ENCODE results near the gene TRMT10A.

Gene TRMT10A

DNA sequence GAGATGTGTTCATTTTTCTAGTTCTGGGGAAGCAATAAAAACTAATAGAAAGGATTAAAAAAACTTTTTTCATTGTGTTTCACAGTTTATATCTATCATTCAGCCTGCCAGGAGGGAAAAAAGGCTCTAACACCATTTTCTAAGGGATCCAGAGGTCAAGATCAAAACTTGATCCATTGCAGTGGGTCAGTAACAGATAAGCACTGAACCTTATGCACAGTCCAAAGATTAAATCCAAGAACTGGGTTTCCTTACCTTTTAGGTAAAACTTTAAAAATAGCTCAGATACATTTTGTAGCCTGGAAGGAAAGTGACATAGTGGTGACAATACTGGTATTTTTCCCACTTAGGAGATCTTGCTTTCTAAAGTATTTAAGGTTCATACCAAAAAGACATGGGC is 23.5 kb upstream of the TRMT10A start:
- Histone ChIP-seq H3K9me3 (ENCODE audit: control insufficient read depth, insufficient read depth, low read length) (no peaks in the 10 kb centered on the region), H3K4me1 (ENCODE audit: control insufficient read depth, insufficient read depth, low read length) (no peaks in the 10 kb centered on the region), H3K36me3 (ENCODE audit: control insufficient read depth, insufficient read depth, low read length) (no peaks in the 10 kb centered on the region), H3K27me3 (ENCODE audit: control insufficient read depth, insufficient read depth, low read length) (no peaks in the 10 kb centered on the region), H3K27ac (ENCODE audit: low read length) (no peak overlapping the region), H3K4me3 (ENCODE audit: low read length) (no peak overlapping the region)
- DNase-seq (ENCODE audit: low read depth, low spot score): no peak

DNA sequence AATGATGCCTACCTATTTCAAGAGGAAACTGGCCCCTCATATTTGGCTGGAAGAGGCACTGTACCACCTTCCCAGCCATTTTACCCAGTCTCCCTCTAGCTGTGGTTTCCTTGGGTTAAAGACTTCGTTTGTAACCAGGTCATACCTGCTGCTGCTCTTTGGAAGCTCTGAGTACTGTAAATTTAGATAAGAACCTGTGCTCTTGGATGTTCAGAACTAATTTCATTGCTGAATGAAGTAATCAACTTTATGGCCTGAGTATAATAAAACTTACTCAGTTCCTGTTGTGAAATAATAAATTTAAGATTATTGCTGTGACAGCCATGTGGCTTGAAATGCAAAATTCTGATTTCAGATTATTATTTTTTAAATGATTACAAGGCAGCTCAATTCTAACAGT is 23.0 kb upstream of the TRMT10A start:
- H3K27ac ChIP-seq (ENCODE audit: low read length): no peak overlapping the region
- H3K36me3 ChIP-seq (ENCODE audit: control insufficient read depth, insufficient read depth, low read length): no peaks in the 10 kb centered on the region
- H3K4me1 ChIP-seq (ENCODE audit: control insufficient read depth, insufficient read depth, low read length): no peaks in the 10 kb centered on the region
- H3K4me3 ChIP-seq (ENCODE audit: low read length): no peak overlapping the region
- no peaks in the 10 kb centered on the region for H3K27me3 ChIP-seq (ENCODE audit: control insufficient read depth, insufficient read depth, low read length)
- DNase-seq (ENCODE audit: low read depth, low spot score): no peak
- H3K9me3 ChIP-seq (ENCODE audit: control insufficient read depth, insufficient read depth, low read length): no peaks in the 10 kb centered on the region
- WGBS (ENCODE audit: insufficient coverage, insufficient read length): no CpG with 5 or more reads among the region's 1 CpG

DNA sequence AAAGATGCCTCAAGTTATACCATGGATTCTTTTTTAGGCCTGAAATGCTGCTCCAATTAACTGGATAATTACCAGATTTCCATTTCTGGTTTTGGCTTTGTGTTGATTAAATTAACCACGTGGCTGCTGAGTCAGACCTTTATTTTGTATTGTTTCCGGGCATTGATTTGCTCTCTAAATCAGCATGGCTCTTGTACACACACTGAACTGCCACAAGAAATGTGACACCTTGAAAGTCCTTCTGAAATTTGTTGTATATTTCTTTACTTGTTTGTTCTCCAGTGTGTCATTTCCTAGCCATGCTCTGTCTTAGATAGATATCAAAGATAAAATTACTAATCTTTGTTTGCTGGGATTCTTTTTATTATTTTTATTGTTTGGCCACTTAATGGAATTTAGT is 22.5 kb upstream of the TRMT10A start:
- no peak for DNase-seq (ENCODE audit: low read depth, low spot score)
- no peaks in the 10 kb centered on the region for H3K9me3 ChIP-seq (ENCODE audit: control insufficient read depth, insufficient read depth, low read length)
- no peak overlapping the region for H3K27ac ChIP-seq (ENCODE audit: low read length)
- no peaks in the 10 kb centered on the region for H3K36me3 ChIP-seq (ENCODE audit: control insufficient read depth, insufficient read depth, low read length)
- H3K4me3 ChIP-seq (ENCODE audit: low read length): no peak overlapping the region
- no peaks in the 10 kb centered on the region for H3K27me3 ChIP-seq (ENCODE audit: control insufficient read depth, insufficient read depth, low read length)
- no CpG with 5 or more reads among the region's 2 CpGs for WGBS (ENCODE audit: insufficient coverage, insufficient read length)
- no peaks in the 10 kb centered on the region for H3K4me1 ChIP-seq (ENCODE audit: control insufficient read depth, insufficient read depth, low read length)

DNA sequence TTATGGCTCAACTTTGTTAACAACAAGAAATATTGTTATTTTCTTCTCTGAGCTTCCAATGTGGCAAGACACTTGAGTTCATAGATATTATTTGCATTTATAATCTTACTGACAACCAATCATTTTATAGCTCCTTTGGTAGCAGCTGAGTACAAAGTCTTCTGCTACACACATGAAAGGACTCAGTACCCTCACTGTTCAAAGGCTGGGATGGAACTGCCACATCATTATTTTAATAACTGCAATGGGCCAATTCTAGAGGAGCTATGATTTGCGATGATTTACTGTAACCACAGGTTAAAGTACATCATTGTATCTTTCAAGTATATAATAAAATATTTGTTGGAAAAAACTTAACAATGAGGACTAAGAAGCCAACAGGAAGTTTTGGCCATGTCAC is 21.7 kb upstream of the TRMT10A start:
- Histone ChIP-seq H3K4me3 (ENCODE audit: low read length) (no peak overlapping the region), H3K9me3 (ENCODE audit: control insufficient read depth, insufficient read depth, low read length) (no peaks in the 10 kb centered on the region), H3K4me1 (ENCODE audit: control insufficient read depth, insufficient read depth, low read length) (no peaks in the 10 kb centered on the region), H3K36me3 (ENCODE audit: control insufficient read depth, insufficient read depth, low read length) (no peaks in the 10 kb centered on the region), H3K27ac (ENCODE audit: low read length) (no peak overlapping the region), H3K27me3 (ENCODE audit: control insufficient read depth, insufficient read depth, low read length) (no peaks in the 10 kb centered on the region)
- WGBS (ENCODE audit: insufficient coverage, insufficient read length): no CpG with 5 or more reads among the region's 1 CpG
- no peak for DNase-seq (ENCODE audit: low read depth, low spot score)

DNA sequence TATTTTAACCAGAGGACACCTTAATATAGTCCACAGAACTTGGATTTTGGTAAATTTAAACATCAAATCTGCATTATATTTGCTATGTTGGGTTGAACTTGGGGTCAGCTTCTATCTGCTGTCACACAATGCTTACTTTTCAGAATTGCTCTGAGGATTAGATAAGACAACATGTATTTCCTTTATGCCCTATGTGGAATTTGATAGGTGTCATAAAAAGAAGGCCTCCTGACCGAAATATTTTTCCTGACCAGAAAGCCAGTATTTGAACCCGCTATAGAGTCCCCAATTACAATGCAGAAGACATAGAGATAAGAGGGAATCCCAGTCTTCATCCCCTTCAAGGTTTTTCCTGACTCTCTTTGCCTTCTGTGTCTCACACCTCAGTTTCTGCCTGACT is 14.9 kb upstream of the TRMT10A start:
- Histone ChIP-seq H3K27me3 (ENCODE audit: control insufficient read depth, insufficient read depth, low read length) (no peaks in the 10 kb centered on the region), H3K4me1 (ENCODE audit: control insufficient read depth, insufficient read depth, low read length) (peaks cover 2% of the 10 kb centered on the region; the same call in 1 of the 2 replicates), H3K27ac (ENCODE audit: low read length) (no peak overlapping the region), H3K36me3 (ENCODE audit: control insufficient read depth, insufficient read depth, low read length) (no peaks in the 10 kb centered on the region), H3K4me3 (ENCODE audit: low read length) (no peak overlapping the region), H3K9me3 (ENCODE audit: control insufficient read depth, insufficient read depth, low read length) (no peaks in the 10 kb centered on the region)
- no peak for DNase-seq (ENCODE audit: low read depth, low spot score)
- no CpG with 5 or more reads among the region's 2 CpGs for WGBS (ENCODE audit: insufficient coverage, insufficient read length)

DNA sequence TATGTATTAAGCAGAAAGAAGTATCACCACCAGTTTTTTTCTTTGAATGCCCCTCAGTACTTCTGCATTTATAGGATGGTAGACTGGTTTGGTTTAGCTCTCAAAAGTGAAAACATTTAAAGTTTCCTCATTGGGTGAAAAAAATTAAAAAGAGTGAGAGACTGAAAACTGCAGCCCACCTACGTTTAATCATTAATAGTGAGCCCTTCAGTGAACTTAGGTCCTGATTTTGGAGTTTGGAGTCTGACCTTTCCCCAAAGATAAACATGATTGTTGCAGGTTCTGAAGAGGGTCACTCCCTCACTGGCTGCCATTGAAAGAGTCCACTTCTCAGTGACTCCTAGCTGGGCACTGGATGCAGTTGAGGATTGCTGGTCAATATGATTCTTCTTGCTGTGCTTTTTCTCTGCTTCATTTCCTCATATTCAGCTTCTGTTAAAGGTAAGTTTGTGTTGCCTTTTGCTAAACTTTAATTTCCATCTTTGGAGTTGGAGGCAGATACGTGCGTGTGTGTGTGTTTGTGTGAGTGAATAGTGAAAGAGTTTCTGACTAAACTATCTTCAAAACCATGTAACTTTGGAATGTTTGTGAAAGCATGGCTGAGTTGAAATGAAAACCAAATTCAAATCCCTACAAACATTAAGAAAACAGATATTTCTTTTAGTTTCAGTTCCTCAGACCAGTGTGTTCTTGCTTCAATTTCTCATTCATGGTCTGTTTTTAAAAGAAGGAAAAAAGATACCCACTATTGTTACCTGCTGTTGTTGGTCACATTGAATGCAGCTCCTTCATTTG is 10.9 kb upstream of the TRMT10A start, which contains the start of gene MTTP:
MTTP (plus strand) TSS at position 295 of the 795 bp plus-strand sequence; CDS start at position 381, 86 bp downstream.
- Histone ChIP-seq H3K27me3 (ENCODE audit: control insufficient read depth, insufficient read depth, low read length) (no peaks in the 10 kb centered on the region), H3K36me3 (ENCODE audit: control insufficient read depth, insufficient read depth, low read length) (no peaks in the 10 kb centered on the region), H3K4me1 (ENCODE audit: control insufficient read depth, insufficient read depth, low read length) (peaks cover 2% of the 10 kb centered on the region; the same call in 1 of the 2 replicates), H3K27ac (ENCODE audit: low read length) (no peak within 1 kb of the TSS), H3K4me3 (ENCODE audit: low read length) (no peak within 1 kb of the TSS), H3K9me3 (ENCODE audit: control insufficient read depth, insufficient read depth, low read length) (no peaks in the 10 kb centered on the region)
- no CpG with 5 or more reads among the region's 3 CpGs for WGBS (ENCODE audit: insufficient coverage, insufficient read length)
- no peak for DNase-seq (ENCODE audit: low read depth, low spot score)

DNA sequence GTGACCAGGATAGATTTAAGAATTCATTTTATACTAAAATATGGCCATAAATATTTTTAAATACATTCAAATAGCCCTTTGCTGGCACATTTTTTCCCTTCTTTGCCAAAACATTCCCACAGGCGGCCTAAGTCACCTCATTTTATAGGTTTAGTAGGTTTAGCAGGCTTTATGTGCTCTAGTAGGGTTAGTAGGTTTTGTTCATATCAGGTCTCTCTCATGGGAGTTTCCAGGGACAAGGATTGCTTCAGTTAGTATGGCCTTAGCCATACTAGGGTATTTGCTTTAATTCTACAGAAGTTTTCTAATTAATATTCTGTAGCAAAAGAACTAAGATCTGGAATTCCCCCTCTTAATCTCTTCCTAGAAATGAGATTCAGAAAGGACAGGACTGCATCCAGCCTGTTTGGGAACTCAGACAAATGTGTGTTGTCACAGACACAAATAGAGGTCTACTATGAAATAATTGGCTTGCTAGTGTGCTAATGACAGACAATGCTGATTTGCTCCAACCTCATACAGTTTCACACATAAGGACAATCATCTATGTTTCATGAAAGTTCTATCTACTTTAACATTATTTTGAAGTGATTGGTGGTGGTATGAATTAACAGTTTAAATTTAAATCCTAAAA is 10.0 kb upstream of the TRMT10A start:
- H3K27me3 ChIP-seq (ENCODE audit: control insufficient read depth, insufficient read depth, low read length): no peaks in the 10 kb centered on the region
- WGBS (ENCODE audit: insufficient coverage, insufficient read length): no CpG with 5 or more reads among the region's 1 CpG
- H3K27ac ChIP-seq (ENCODE audit: low read length): no peak overlapping the region
- no peaks in the 10 kb centered on the region for H3K36me3 ChIP-seq (ENCODE audit: control insufficient read depth, insufficient read depth, low read length)
- H3K4me1 ChIP-seq (ENCODE audit: control insufficient read depth, insufficient read depth, low read length): peaks cover 2% of the 10 kb centered on the region; the same call in 1 of the 2 replicates
- no peak overlapping the region for H3K4me3 ChIP-seq (ENCODE audit: low read length)
- DNase-seq (ENCODE audit: low read depth, low spot score): no peak
- no peaks in the 10 kb centered on the region for H3K9me3 ChIP-seq (ENCODE audit: control insufficient read depth, insufficient read depth, low read length)

DNA sequence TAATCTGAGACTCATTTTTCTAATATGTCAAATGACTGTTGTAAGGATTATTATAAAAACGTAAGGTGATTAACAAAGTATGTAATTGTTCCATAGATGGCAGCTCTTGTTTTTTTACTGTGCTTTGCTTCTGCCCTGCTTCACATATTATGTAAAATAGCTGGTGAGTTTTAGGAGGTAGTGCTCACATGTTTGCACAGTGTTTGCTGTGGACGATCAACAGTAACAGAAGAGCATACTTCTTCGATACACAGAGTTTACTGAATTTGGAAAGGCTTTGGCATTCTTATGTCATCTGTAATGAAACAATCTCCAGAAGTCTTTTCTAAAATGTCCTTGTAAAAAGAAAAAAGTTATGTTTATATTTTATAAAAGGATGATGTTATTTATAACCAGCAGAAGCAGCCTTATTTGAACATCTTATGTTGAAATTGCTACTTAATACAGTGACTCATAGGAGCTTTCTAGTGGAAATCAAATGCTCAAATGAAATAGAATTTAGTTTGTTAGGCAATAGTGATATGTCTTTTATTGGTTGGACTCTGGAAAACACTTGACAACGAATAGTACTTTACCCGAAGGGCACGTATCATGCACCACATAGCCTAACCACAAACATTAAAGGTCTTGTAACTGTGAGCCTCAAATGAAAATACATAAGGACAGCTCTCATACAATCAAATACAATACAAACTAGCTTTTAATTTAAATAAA is 8.8 kb upstream of the TRMT10A start:
- Histone ChIP-seq H3K9me3 (ENCODE audit: control insufficient read depth, insufficient read depth, low read length) (no peaks in the 10 kb centered on the region), H3K36me3 (ENCODE audit: control insufficient read depth, insufficient read depth, low read length) (no peaks in the 10 kb centered on the region), H3K4me3 (ENCODE audit: low read length) (no peak overlapping the region), H3K27me3 (ENCODE audit: control insufficient read depth, insufficient read depth, low read length) (no peaks in the 10 kb centered on the region), H3K27ac (ENCODE audit: low read length) (no peak overlapping the region), H3K4me1 (ENCODE audit: control insufficient read depth, insufficient read depth, low read length) (peaks cover 2% of the 10 kb centered on the region; the same call in 1 of the 2 replicates)
- DNase-seq (ENCODE audit: low read depth, low spot score): no peak
- WGBS (ENCODE audit: insufficient coverage, insufficient read length): no CpG with 5 or more reads among the region's 6 CpGs

DNA sequence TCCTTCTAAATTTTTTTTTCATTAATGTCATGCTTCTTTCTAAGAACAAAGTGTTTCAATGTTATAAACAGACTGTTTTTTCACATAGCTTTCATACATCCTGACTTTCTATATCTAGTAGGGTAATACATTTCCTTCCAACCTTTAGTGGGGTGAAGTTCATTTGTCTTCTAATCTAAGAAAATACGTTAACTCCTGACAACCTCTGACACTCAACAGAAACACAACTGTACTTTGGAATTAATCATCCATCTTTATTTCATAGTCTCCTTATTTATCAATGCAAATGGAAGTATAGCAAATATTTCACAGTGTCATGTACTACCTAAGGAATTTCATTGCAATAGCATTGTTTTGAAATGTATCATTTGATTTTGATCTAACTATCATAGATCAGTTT is 8.0 kb upstream of the TRMT10A start:
- Histone ChIP-seq H3K9me3 (ENCODE audit: control insufficient read depth, insufficient read depth, low read length) (no peaks in the 10 kb centered on the region), H3K4me1 (ENCODE audit: control insufficient read depth, insufficient read depth, low read length) (peaks cover 2% of the 10 kb centered on the region; the same call in 1 of the 2 replicates), H3K27me3 (ENCODE audit: control insufficient read depth, insufficient read depth, low read length) (no peaks in the 10 kb centered on the region), H3K4me3 (ENCODE audit: low read length) (no peak overlapping the region), H3K36me3 (ENCODE audit: control insufficient read depth, insufficient read depth, low read length) (no peaks in the 10 kb centered on the region), H3K27ac (ENCODE audit: low read length) (no peak overlapping the region)
- no peak for DNase-seq (ENCODE audit: low read depth, low spot score)
- WGBS (ENCODE audit: insufficient coverage, insufficient read length): no CpG with 5 or more reads among the region's 1 CpG

DNA sequence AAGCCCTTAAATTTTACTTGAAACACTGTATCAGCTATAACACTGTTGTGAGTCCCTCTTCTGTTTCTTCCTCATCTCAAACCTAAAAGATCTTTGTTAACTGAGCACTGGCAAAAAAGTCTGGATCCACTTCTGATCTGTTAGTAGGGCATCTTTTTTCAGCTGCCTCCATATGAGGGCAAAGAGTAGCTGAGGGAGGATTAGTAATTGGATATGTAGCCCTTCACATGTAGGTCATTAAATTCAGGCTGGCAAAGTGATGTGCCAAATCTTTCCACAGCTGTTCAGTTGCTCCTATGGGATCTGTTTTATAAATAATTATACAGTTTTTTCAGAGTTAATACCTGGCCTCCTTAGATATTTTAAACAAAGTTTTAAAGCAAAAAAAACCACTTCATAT is 1.1 kb upstream of the TRMT10A start:
- H3K4me3 ChIP-seq (ENCODE audit: low read length): no peak overlapping the region

More for the DNA sequence above, 1.1 kb upstream of the TRMT10A start:
- Histone ChIP-seq H3K4me1 (ENCODE audit: control insufficient read depth, insufficient read depth, low read length) (no peaks in the 10 kb centered on the region), H3K36me3 (ENCODE audit: control insufficient read depth, insufficient read depth, low read length) (no peaks in the 10 kb centered on the region), H3K9me3 (ENCODE audit: control insufficient read depth, insufficient read depth, low read length) (no peaks in the 10 kb centered on the region), H3K27me3 (ENCODE audit: control insufficient read depth, insufficient read depth, low read length) (no peaks in the 10 kb centered on the region), H3K27ac (ENCODE audit: low read length) (no peak overlapping the region)
- no peak for DNase-seq (ENCODE audit: low read depth, low spot score)
